Effector memory CD4-positive, alpha-beta T cell (primary cell): Measurements from ENCODE around the gene LPGAT1.

Source experiments
- DNase-seq, 3 donors: peaks; one replicate each; pipeline ENCODE4 v3.0.0-alpha.2; 2020
- H3K27ac ChIP-seq: 2 replicates; pipeline ENCODE4 v1.7.0; 2013; ENCODE audit warnings: mild to moderate bottlenecking, low read length, moderate library complexity; ENCODE audit not compliant: insufficient read depth, poor library complexity, severe bottlenecking
- H3K27me3 ChIP-seq: replicated peaks from 2 replicates; pipeline ENCODE4 v1.7.0; 2013; ENCODE audit warnings: mild to moderate bottlenecking, low read length; ENCODE audit not compliant: insufficient read depth, control insufficient read depth, poor library complexity, severe bottlenecking
- H3K36me3 ChIP-seq: 2 replicates; pipeline ENCODE4 v1.7.0; 2013; ENCODE audit warnings: mild to moderate bottlenecking, low read length, moderate library complexity; ENCODE audit not compliant: control insufficient read depth, insufficient read depth
- H3K4me1 ChIP-seq: 2 replicates; pipeline ENCODE4 v1.7.0; 2013; ENCODE audit warnings: low read length, mild to moderate bottlenecking; ENCODE audit not compliant: control insufficient read depth, insufficient read depth, poor library complexity, severe bottlenecking
- H3K4me3 ChIP-seq: 2 replicates; pipeline ENCODE4 v1.7.0; 2013; ENCODE audit warnings: low read length, low read depth, mild to moderate bottlenecking; ENCODE audit not compliant: insufficient read depth, poor library complexity, severe bottlenecking
- H3K9me3 ChIP-seq: 2 replicates; pipeline ENCODE4 v1.7.0; 2013; ENCODE audit warnings: mild to moderate bottlenecking, low read length, moderate library complexity; ENCODE audit not compliant: control insufficient read depth

LPGAT1 gene

DNA sequence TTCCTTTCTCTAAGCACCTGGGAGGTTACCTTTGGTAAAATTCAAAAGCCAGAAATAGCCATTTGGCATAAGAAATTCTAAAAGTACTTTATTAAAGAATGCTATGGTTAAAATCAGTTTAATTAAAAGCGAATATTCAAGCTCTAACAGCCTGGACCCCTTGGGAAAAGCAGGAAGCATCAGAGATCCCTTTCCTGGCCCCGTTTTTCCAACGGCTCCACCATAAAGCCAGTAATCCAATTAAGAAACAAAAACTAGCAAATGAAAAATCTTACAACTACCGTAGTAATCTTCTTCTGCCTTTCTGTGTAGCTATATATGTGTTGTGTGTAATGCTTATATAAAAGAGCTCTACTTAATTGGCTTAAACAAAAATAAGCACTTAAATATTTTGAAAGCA lies 121.6 kb downstream of the LPGAT1 start:
- Histone ChIP-seq H3K36me3 (no peaks in the 10 kb centered on the region), H3K27me3 (no peaks in the 10 kb centered on the region), H3K4me3 (no peak overlapping the region), H3K27ac (no peak overlapping the region), H3K9me3 (no peaks in the 10 kb centered on the region), H3K4me1 (no peaks in the 10 kb centered on the region)
- DNase-seq = no peak

DNA sequence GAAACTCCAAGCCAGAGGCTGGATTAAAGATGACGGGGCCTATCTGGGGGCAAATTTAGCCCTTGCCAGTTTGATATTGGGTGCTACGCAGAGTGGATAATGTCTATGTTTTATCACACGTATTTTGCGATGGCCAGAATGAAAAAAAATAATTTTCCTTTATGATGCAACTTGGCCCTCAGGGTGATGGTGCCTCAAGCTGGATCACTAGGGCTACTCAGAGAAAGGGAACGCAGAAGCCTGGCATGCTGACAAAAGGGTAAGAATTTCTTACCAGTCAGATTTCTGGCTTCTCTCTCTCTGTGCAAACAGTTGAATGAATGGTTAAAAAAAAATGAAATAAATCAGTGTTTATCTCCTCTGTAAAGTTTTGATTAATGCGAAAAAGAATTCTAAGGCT lies 122.6 kb downstream of the LPGAT1 start:
- no peaks in the 10 kb centered on the region for H3K4me1 ChIP-seq
- H3K4me3 ChIP-seq = no peak overlapping the region
- no peak for DNase-seq
- H3K27me3 ChIP-seq = no peaks in the 10 kb centered on the region
- no peak overlapping the region for H3K27ac ChIP-seq
- H3K9me3 ChIP-seq = no peaks in the 10 kb centered on the region
- no peaks in the 10 kb centered on the region for H3K36me3 ChIP-seq

- Histone ChIP-seq H3K9me3 (no peaks in the 10 kb centered on the region), H3K27me3 (no peaks in the 10 kb centered on the region), H3K27ac (no peak overlapping the region), H3K4me3 (no peak overlapping the region), H3K4me1 (no peaks in the 10 kb centered on the region), H3K36me3 (no peaks in the 10 kb centered on the region)
- no peak for DNase-seq
These were observed 125.0 kb downstream of the LPGAT1 start for GRCh38 chr1:211705467-211706091.

DNA sequence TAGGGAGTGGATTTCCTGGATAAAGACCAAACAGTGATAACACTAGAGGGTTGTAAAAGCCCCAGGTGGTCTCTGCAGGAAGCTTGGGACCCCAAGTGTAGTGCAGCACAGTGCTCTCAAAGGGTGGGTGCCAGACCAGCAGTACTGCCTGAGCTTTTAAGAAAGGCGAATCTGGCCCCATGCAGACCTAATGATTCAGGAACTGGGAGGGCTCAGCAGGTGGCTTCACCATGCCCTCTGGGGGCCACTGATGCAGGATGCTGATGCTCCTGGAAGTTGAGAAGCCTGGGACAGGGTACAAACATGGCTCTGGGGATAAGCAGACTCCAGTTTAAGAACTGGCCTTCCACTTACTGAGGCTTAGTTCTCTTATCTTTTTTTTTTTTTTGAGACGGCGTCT lies 126.0 kb downstream of the LPGAT1 start:
- Histone ChIP-seq H3K36me3 (no peaks in the 10 kb centered on the region), H3K4me1 (no peaks in the 10 kb centered on the region), H3K27ac (no peak overlapping the region), H3K27me3 (no peaks in the 10 kb centered on the region), H3K9me3 (no peaks in the 10 kb centered on the region), H3K4me3 (no peak overlapping the region)
- DNase-seq = no peak

DNA sequence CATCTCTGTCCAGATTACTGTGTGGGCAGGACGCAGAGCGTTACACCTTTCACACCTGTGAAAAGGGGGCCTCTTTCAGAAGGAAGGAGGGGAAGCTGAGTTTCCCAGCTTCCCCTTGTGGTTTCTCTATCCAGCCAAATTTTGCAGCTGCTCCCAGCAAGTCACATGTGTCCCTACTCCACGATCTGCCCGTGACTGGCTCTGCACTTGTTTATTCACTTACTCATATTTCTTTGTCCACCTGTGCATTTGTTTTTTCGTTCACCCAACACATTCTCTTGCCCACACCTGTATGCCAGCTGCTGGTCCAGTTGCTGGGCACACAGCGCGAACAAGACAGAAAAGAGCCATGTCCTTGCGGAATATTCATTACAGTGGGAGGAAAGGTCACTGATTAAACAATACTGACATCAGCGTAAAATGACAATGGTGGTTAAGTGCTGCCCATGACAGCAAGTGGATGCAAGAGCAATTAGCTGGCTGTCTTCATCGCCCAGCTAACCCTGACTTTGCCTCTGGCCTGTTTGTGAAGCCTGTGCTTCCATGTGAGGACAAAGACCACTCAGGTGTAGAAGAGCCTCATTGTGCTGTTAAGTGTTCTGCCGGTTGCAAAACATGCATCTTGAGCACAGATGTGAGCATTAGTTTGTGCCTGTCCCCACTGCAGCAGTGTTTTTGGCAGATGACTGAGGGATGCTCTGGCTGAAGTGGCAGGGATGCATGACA lies 126.6 kb downstream of the LPGAT1 start:
- H3K9me3 ChIP-seq = no peaks in the 10 kb centered on the region
- H3K4me3 ChIP-seq = no peak overlapping the region
- H3K36me3 ChIP-seq = no peaks in the 10 kb centered on the region
- H3K27ac ChIP-seq = no peak overlapping the region
- H3K4me1 ChIP-seq = no peaks in the 10 kb centered on the region
- DNase-seq = no peak
- no peaks in the 10 kb centered on the region for H3K27me3 ChIP-seq

DNA sequence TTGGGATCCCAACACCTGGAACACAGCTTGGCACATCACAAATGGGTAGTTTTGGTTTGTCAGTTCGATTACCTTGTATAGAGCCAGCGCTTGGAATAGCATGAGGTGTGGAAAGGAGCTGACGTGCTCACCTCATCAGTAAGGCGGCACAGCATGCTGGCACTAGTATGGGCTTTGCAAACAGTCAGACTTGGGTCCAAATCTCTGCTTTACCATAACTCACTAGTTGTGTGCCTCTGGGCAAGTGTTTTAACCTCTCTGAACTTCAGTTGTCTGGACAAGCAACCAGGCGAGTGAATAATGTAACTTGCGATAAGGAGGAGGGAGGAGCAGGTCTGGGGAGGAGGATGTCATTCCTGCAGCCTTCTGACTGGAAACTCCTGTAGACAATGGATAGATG lies 128.8 kb downstream of the LPGAT1 start:
- DNase-seq = no peak
- Histone ChIP-seq H3K9me3 (no peaks in the 10 kb centered on the region), H3K36me3 (no peaks in the 10 kb centered on the region), H3K27me3 (no peaks in the 10 kb centered on the region), H3K4me1 (no peaks in the 10 kb centered on the region), H3K4me3 (no peak overlapping the region), H3K27ac (no peak overlapping the region)

GRCh38 chr1:211699059-211699458 lies 131.5 kb downstream of the LPGAT1 start:
- no peak overlapping the region for H3K4me3 ChIP-seq

DNA sequence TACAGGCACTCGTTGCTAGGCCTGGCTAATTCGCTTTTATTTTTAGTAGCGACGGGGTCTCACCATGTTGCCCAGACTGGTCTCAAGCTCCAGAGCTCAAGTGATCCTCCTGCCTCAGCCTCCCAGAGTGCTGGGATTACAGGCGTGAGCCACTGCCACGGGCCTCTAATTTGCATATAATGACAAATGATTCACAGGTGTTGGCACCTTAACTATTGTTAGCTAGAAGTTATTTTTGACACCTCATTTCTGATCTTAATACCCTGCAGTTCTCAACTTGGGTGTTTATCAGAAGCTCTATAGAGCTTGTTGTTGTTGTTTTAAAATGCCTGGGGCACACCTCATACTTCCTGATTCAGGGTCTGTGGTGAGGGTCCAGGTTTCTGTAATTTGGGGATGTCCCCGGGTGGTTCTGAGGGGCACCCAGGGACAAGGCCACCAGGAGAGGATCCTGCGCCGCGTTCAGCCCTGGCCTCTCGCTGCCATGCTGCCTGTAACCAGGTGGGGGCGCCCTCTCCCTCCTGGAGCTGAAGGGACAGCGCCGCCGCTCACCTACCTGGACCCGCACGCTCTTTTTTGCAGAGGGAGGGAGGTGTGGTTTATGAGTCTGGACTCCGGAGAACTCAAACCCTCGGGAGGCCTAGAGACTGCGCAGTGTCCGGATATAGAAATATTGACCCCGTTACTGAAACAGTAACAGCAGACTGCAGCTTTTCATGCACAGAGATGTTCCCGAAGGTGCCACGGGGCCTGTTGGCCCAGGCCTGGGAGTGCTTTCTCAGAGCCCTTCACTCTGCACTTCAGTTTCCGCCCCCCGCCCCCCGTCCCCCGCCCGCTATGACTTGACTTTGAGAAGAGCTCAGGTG lies 132.2 kb downstream of the LPGAT1 start:
- peak overlapping the region; percentile 26 for H3K4me3 ChIP-seq
- no peaks in the 10 kb centered on the region for H3K27me3 ChIP-seq
- no peak overlapping the region for H3K27ac ChIP-seq
- H3K36me3 ChIP-seq = no peaks in the 10 kb centered on the region
- no peaks in the 10 kb centered on the region for H3K9me3 ChIP-seq
- H3K4me1 ChIP-seq = no peaks in the 10 kb centered on the region
- peak; percentile 49 to 65 (median 51) for DNase-seq

More at GRCh38 chr1:211699059-211699458, 131.5 kb downstream of the LPGAT1 start:
- Histone ChIP-seq H3K27me3 (no peaks in the 10 kb centered on the region), H3K9me3 (no peaks in the 10 kb centered on the region), H3K27ac (no peak overlapping the region), H3K4me1 (no peaks in the 10 kb centered on the region), H3K36me3 (no peaks in the 10 kb centered on the region)
- no peak for DNase-seq

DNA sequence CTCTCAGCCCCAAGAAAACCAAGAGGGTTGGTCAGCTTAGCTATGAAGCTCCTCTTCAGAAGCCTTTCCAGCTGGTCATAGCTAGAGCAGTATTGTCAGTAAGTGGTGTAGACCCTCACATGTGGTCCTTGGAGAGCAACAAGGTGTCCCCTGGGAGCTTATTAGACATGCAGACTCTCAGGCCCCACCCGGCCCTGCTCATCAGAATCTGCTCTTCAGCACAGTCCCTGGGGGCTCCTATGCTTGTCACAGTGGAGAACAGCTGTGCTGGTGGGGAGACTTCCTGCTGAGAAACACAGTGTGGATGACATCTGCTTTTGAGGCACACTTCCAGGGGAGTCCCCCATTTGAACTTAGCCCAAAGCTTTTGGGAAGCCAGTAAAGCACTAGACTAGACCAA lies 133.2 kb downstream of the LPGAT1 start:
- DNase-seq = no peak
- no peaks in the 10 kb centered on the region for H3K9me3 ChIP-seq
- no peaks in the 10 kb centered on the region for H3K4me1 ChIP-seq
- H3K36me3 ChIP-seq = no peaks in the 10 kb centered on the region
- no peak overlapping the region for H3K27ac ChIP-seq
- no peaks in the 10 kb centered on the region for H3K27me3 ChIP-seq
- no peak overlapping the region for H3K4me3 ChIP-seq
